K562 (cell line): ENCODE results near the gene SAP30L. TPM values are rescaled to one million over a fixed set of nuclear protein-coding genes. Genes with fewer than 3 reads are reported as not detected.

Experiments used
- ARID1B ChIP-seq: fragments of 450-650 bp; IDR thresholded peaks from 2 replicates; pipeline ENCODE4 v1.6.1; 2016; ENCODE audit warnings: antibody characterized with exemption, mild to moderate bottlenecking, inconsistent platforms
- ASH1L ChIP-seq: fragments of 450-650 bp; IDR thresholded peaks from 2 replicates; pipeline ENCODE4 v1.6.1; 2018; ENCODE audit warnings: borderline replicate concordance, mild to moderate bottlenecking, low read depth; ENCODE audit not compliant: partially characterized antibody
- ATF3 ChIP-seq, 2 experiments: fragments of 450-650 bp in 1 of 2; sonication (generic) in 1 of 2; formaldehyde crosslinking in 1 of 2; IDR thresholded peaks in 1 of 2; conservative IDR thresholded peaks in 1 of 2; 2 replicates each; pipeline versions ENCODE4 v1.6.1 to v1.8.1; 2016 to 2023; ENCODE audit warnings: mild to moderate bottlenecking in 2 of 2, moderate library complexity in 2 of 2, inconsistent platforms in 1 of 2, missing genetic modification reagents in 1 of 2
- BRD9 ChIP-seq: fragments of 450-650 bp; IDR thresholded peaks from 2 replicates; pipeline ENCODE4 v1.6.1; 2018; ENCODE audit warnings: low read depth; ENCODE audit not compliant: partially characterized antibody
- CREB3L1 ChIP-seq: fragments of 450-650 bp; IDR thresholded peaks from 2 replicates; pipeline ENCODE4 v1.6.1; 2014; ENCODE audit warnings: low read depth, mild to moderate bottlenecking, moderate library complexity, borderline replicate concordance
- DMBX1 ChIP-seq: fragments of 250-450 bp; sonication (Bioruptor Pico); IDR thresholded peaks from 2 replicates; pipeline ENCODE4 v1.8.0; 2022; ENCODE audit warnings: inconsistent platforms, mild to moderate bottlenecking, moderate library complexity, borderline replicate concordance
- FOSL1 ChIP-seq: fragments of 200-800 bp; sonication (Bioruptor generic); conservative IDR thresholded peaks from 2 replicates; pipeline ENCODE4 v1.6.1; 2016; ENCODE audit warnings: missing genetic modification characterization, missing compliant biosample characterization
- GATAD2A ChIP-seq: fragments of 450-650 bp; IDR thresholded peaks from 2 replicates; pipeline ENCODE4 v1.6.1; 2017
- HINFP ChIP-seq: fragments of 450-650 bp; conservative IDR thresholded peaks from 2 replicates; pipeline ENCODE4 v1.6.1; 2016; ENCODE audit warnings: missing genetic modification characterization, low read depth, mild to moderate bottlenecking, control low read depth, missing compliant biosample characterization
- RNF2 ChIP-seq: sonication (generic); IDR thresholded peaks from 2 replicates; pipeline ENCODE4 v1.6.1; 2016
- SREBF1 ChIP-seq: fragments of 150-350 bp; IDR thresholded peaks from 2 replicates; pipeline ENCODE4 v1.6.1; 2014; ENCODE audit warnings: antibody characterized with exemption, low read depth, low read length, borderline replicate concordance
- STAT6 ChIP-seq: sonication (generic); formaldehyde crosslinking; IDR thresholded peaks from 2 replicates; pipeline ENCODE4 v1.8.1; 2023; ENCODE audit warnings: mild to moderate bottlenecking, missing genetic modification reagents
- ZFPM2 ChIP-seq: fragments of 250-450 bp; sonication (Bioruptor Pico); IDR thresholded peaks from 2 replicates; pipeline ENCODE4 v1.5.1; 2022; ENCODE audit warnings: mild to moderate bottlenecking
- ZNF436 ChIP-seq: fragments of 250-450, 450-650 bp; sonication (Bioruptor Pico); formaldehyde crosslinking; IDR thresholded peaks from 2 replicates; pipeline ENCODE4 v1.7.0; 2020; ENCODE audit warnings: mild to moderate bottlenecking
- ZNF444 ChIP-seq: fragments of 250-450 bp; sonication (Bioruptor Pico); IDR thresholded peaks from 2 replicates; pipeline ENCODE4 v1.4.0; 2020; ENCODE audit warnings: mild to moderate bottlenecking, moderate library complexity
- ZNF589 ChIP-seq: fragments of 200-800 bp; sonication (Bioruptor generic); IDR thresholded peaks from 2 replicates; pipeline ENCODE4 v1.6.1; 2016; ENCODE audit warnings: low read depth, missing genetic modification characterization, missing compliant biosample characterization
- ZZZ3 ChIP-seq: fragments of 450-650 bp; IDR thresholded peaks from 2 replicates; pipeline ENCODE4 v1.6.1; 2016; ENCODE audit warnings: antibody characterized with exemption, mild to moderate bottlenecking, moderate library complexity
- polyA plus RNA-seq, 8 experiments: library from polyadenylated mRNA; depleted of rRNA in 4 of 8; stranded (reverse) in 5 of 8; unstranded in 3 of 8; fragments of >200 nt; fragmentation: Nextera tagmentation in 2 of 8; fragmentation: Illumina TruSeq in 1 of 8; extraction: Ambion mirVana in 2 of 8; extraction: Trizol in 1 of 8; gene quantifications; 2 replicates each; pipeline versions ENCODE4 v1.2.1 to v1.2.3, GENCODE V29; 2011 to 2014; ENCODE audit warnings: inconsistent platforms in 1 of 8, missing spikeins in 1 of 8
- total RNA-seq, 7 experiments: library from RNA; depleted of rRNA in 6 of 7; stranded (reverse); fragments of >200 nt in 6 of 7; fragmentation: Illumina TruSeq in 2 of 7; extraction: Trizol in 2 of 7; gene quantifications; 2 replicates each; pipeline versions ENCODE4 v1.2.1 to v1.2.3, GENCODE V29; 2011 to 2021; ENCODE audit warnings: low replicate concordance in 1 of 7
- TF ChIP-seq, protein P1 (sequence below): fragments of 250-450 bp; sonication (Bioruptor Pico); IDR thresholded peaks from 2 replicates; pipeline ENCODE4 v1.5.0; 2020; ENCODE audit warnings: mild to moderate bottlenecking
- TF ChIP-seq, protein P2 (sequence below), 3 experiments: fragments of 200-800 bp in 1 of 3; sonication (Bioruptor generic) in 1 of 3; sonication (generic) in 1 of 3; formaldehyde crosslinking in 1 of 3; IDR thresholded peaks; 2 replicates each; pipeline versions ENCODE4 v1.6.1 to v1.8.0; 2016 to 2022; ENCODE audit warnings: mild to moderate bottlenecking in 2 of 3, missing compliant biosample characterization in 2 of 3, missing genetic modification characterization in 2 of 3, missing genetic modification reagents in 1 of 3

SAP30L gene
- total and polyA plus RNA-seq, 9 of the 15 experiments (the other 6 are each of a cell fraction or from before 2014, with no cell fraction given): 5.1 to 33.6 (median 28.1) TPM

DNA sequence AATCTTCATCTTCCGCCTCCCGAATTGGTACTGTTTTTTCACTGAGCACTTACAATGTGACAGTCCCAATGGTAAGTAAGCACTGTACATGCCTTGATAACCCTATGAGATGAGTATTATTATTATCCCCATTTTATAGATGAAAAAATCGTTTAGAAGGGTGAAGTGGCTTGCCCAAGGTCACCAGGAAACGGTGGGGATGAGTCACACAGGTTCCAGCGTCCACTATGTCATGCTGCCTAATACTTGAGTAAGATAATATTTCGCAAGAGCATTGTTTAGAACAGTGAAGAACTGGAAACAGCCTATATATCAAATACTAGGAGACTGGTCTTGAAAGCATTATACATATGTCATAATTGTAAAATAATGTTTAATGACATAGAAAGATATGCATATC lies 19.4 kb downstream of the SAP30L start (continued):
- TF ChIP-seq STAT6 (CRISPR knock-in tag): no peak
- no peak for TF ChIP-seq GATAD2A
- TF ChIP-seq ZNF436 (CRISPR knock-in tag): no peak
- peak; percentile 16; the same call in 1 of the 2 replicates for TF ChIP-seq ARID1B
- TF ChIP-seq ZNF589 (CRISPR knock-in tag): peak; percentile 30; the same call in 1 of the 2 replicates
- TF ChIP-seq, protein P1, sequence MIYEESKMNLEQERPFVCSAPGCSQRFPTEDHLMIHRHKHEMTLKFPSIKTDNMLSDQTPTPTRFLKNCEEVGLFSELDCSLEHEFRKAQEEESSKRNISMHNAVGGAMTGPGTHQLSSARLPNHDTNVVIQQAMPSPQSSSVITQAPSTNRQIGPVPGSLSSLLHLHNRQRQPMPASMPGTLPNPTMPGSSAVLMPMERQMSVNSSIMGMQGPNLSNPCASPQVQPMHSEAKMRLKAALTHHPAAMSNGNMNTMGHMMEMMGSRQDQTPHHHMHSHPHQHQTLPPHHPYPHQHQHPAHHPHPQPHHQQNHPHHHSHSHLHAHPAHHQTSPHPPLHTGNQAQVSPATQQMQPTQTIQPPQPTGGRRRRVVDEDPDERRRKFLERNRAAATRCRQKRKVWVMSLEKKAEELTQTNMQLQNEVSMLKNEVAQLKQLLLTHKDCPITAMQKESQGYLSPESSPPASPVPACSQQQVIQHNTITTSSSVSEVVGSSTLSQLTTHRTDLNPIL (CRISPR knock-in tag): no peak
- TF ChIP-seq SREBF1: no peak
- no peak for TF ChIP-seq HINFP (tag)
- no peak for TF ChIP-seq BRD9
- no peak for TF ChIP-seq ZFPM2 (CRISPR knock-in tag)
- no peak for TF ChIP-seq DMBX1 (CRISPR knock-in tag)
- TF ChIP-seq ASH1L: no peak
- no peak for TF ChIP-seq CREB3L1
- TF ChIP-seq ATF3 (IDR thresholded peaks at IDR 0.05): peak; percentile 79
- no peak for TF ChIP-seq ATF3 (CRISPR knock-in tag; conservative IDR thresholded peaks at IDR 0.05)
- no peak for TF ChIP-seq ZNF444 (CRISPR knock-in tag)
- TF ChIP-seq, protein P2, sequence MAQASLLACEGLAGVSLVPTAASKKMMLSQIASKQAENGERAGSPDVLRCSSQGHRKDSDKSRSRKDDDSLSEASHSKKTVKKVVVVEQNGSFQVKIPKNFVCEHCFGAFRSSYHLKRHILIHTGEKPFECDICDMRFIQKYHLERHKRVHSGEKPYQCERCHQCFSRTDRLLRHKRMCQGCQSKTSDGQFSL (CRISPR knock-in tag; IDR thresholded peaks at IDR 0.05): no peak
- TF ChIP-seq, protein P2 (tag; IDR thresholded peaks at IDR 0.05): no peak
- peak; percentile 93 for TF ChIP-seq FOSL1 (tag)
- TF ChIP-seq RNF2: no peak
- TF ChIP-seq ZZZ3: no peak
